GM21423 (cell line): ENCODE data around the gene ATXN2.

Experiments
- ATAC-seq: cut with Tn5 transposase; IDR thresholded peaks from one replicate; pipeline ENCODE4 v1.9.1; 2021; ENCODE audit warnings: mild to moderate bottlenecking, moderate library complexity; ENCODE audit not compliant: unreplicated experiment

ATXN2 gene

GRCh38 chr12:111439657-111440151 is 159.4 kb downstream of the ATXN2 start:
- no peak for ATAC-seq

- no peak for ATAC-seq
Observed at GRCh38 chr12:111438481-111438880, 160.6 kb downstream of the ATXN2 start.

- ATAC-seq = no peak
Observed at GRCh38 chr12:111437816-111438454, 161.2 kb downstream of the ATXN2 start.

GRCh38 chr12:111436811-111437210 is 162.3 kb downstream of the ATXN2 start:
- ATAC-seq = no peak

GRCh38 chr12:111436266-111436665 is 162.8 kb downstream of the ATXN2 start:
- ATAC-seq = no peak

- no peak for ATAC-seq
Observed at GRCh38 chr12:111435661-111436201, 163.4 kb downstream of the ATXN2 start.

GRCh38 chr12:111434680-111435338 is 164.3 kb downstream of the ATXN2 start:
- peak; percentile 58 for ATAC-seq

GRCh38 chr12:111434049-111434448 is 165.1 kb downstream of the ATXN2 start:
- ATAC-seq = no peak

GRCh38 chr12:111431772-111432171 is 167.3 kb downstream of the ATXN2 start:
- ATAC-seq = no peak

GRCh38 chr12:111430433-111431353 is 168.4 kb downstream of the ATXN2 start:
- no peak for ATAC-seq

GRCh38 chr12:111429828-111430432 is 169.2 kb downstream of the ATXN2 start:
- ATAC-seq = no peak

GRCh38 chr12:111428728-111429175 is 170.4 kb downstream of the ATXN2 start:
- no peak for ATAC-seq

- no peak for ATAC-seq
Observed at GRCh38 chr12:111428081-111428727, 170.9 kb downstream of the ATXN2 start.

- ATAC-seq = no peak
Observed at GRCh38 chr12:111427417-111428074, 171.6 kb downstream of the ATXN2 start.

- ATAC-seq = no peak
Observed at GRCh38 chr12:111426344-111427185, 172.6 kb downstream of the ATXN2 start.

GRCh38 chr12:111425655-111426054 is 173.5 kb downstream of the ATXN2 start:
- no peak for ATAC-seq

GRCh38 chr12:111424793-111425251 is 174.3 kb downstream of the ATXN2 start:
- no peak for ATAC-seq

GRCh38 chr12:111424189-111424792 is 174.8 kb downstream of the ATXN2 start:
- no peak for ATAC-seq
